ENCODE measurements around the gene NRAP.
A peak's percentile ranks its signal among the peaks of the same experiment; 100 is the strongest.
"Not testable (repeated sequence)": the region's sequence is repeated elsewhere in the genome, so short reads cannot be mapped to it uniquely, and the experiment has no call there.

NRAP gene

GRCh38 chr10:113680190-113681111, 16.6 kb upstream of the NRAP start:
- DNase-seq (ENCODE audit: low spot score) = peak; percentile 9

GRCh38 chr10:113679463-113680189, 15.8 kb upstream of the NRAP start, which contains the start of gene CASP7:
Gene CASP7, plus strand, starts transcription at chr10:113679912. Its CDS starts 17,582 bp downstream, at chr10:113697494.
- DNase-seq (ENCODE audit: low spot score) = peak; percentile 58

GRCh38 chr10:113666682-113667252, 2.9 kb upstream of the NRAP start:
- DNase-seq (ENCODE audit: low spot score) = no peak

GRCh38 chr10:113665806-113666354, 2.0 kb upstream of the NRAP start:
- DNase-seq (ENCODE audit: low spot score) = no peak

GRCh38 chr10:113665352-113665751, 1.5 kb upstream of the NRAP start:
- DNase-seq (ENCODE audit: low spot score) = no peak

GRCh38 chr10:113663142-113663541, 699 bp downstream of the NRAP start:
- DNase-seq (ENCODE audit: low spot score) = no peak

GRCh38 chr10:113661332-113661731, 2.5 kb downstream of the NRAP start:
- DNase-seq (ENCODE audit: low spot score) = no peak

- no peak for DNase-seq (ENCODE audit: low spot score)
These were observed 6.3 kb downstream of the NRAP start for GRCh38 chr10:113657544-113657943.

GRCh38 chr10:113656896-113657295, 6.9 kb downstream of the NRAP start:
- no peak for DNase-seq (ENCODE audit: low spot score)

- not testable (repeated sequence) for DNase-seq (ENCODE audit: low spot score)
These were observed 11.4 kb downstream of the NRAP start for GRCh38 chr10:113652456-113652855.

- no peak for DNase-seq (ENCODE audit: low spot score)
These were observed 11.9 kb downstream of the NRAP start for GRCh38 chr10:113651898-113652297.

- DNase-seq (ENCODE audit: low spot score) = no peak
These were observed 12.8 kb downstream of the NRAP start for GRCh38 chr10:113651021-113651420.

- no peak for DNase-seq (ENCODE audit: low spot score)
These were observed 13.7 kb downstream of the NRAP start for GRCh38 chr10:113650172-113650571.

GRCh38 chr10:113648478-113648877, 15.4 kb downstream of the NRAP start:
- DNase-seq (ENCODE audit: low spot score) = no peak

GRCh38 chr10:113647812-113648211, 16.0 kb downstream of the NRAP start:
- DNase-seq (ENCODE audit: low spot score) = no peak

GRCh38 chr10:113646336-113647201, 17.3 kb downstream of the NRAP start:
- DNase-seq (ENCODE audit: low spot score) = peak; percentile 20

- no peak for DNase-seq (ENCODE audit: low spot score)
These were observed 19.4 kb downstream of the NRAP start for GRCh38 chr10:113644185-113645120.

- no peak for DNase-seq (ENCODE audit: low spot score)
These were observed 20.7 kb downstream of the NRAP start for GRCh38 chr10:113643183-113643582.

- DNase-seq (ENCODE audit: low spot score) = no peak
These were observed 22.1 kb downstream of the NRAP start for GRCh38 chr10:113641702-113642101.

GRCh38 chr10:113639966-113640365, 23.9 kb downstream of the NRAP start:
- DNase-seq (ENCODE audit: low spot score) = no peak

Data from cerebellar cortex (tissue), 1 donor.